ENCODE data around the gene KRTAP9-9.

DNA sequence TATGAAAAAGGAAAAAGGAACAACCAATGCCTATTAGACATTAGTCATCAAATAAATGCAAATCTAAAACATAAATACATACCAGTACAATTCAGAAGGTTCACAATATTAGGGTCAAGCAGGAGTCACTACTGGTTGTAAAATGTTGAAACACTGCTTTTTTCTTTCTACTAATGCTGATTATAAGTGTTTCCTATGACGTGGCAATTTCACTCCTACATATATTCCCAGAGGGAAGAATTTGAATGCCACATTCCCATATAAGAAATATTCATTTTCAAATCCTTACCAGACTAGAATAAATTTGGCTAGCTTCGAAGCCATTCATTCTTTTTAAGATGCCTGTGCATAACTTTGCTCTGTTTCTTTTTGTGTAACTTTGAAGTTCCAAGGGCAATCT lies 31.4 kb upstream of the KRTAP9-9 start:
- no peak for TF ChIP-seq POLR2A (IDR thresholded peaks at IDR 0.05)
- TF ChIP-seq, protein P1, sequence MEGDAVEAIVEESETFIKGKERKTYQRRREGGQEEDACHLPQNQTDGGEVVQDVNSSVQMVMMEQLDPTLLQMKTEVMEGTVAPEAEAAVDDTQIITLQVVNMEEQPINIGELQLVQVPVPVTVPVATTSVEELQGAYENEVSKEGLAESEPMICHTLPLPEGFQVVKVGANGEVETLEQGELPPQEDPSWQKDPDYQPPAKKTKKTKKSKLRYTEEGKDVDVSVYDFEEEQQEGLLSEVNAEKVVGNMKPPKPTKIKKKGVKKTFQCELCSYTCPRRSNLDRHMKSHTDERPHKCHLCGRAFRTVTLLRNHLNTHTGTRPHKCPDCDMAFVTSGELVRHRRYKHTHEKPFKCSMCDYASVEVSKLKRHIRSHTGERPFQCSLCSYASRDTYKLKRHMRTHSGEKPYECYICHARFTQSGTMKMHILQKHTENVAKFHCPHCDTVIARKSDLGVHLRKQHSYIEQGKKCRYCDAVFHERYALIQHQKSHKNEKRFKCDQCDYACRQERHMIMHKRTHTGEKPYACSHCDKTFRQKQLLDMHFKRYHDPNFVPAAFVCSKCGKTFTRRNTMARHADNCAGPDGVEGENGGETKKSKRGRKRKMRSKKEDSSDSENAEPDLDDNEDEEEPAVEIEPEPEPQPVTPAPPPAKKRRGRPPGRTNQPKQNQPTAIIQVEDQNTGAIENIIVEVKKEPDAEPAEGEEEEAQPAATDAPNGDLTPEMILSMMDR (IDR thresholded peaks at IDR 0.05), result no peak
